K562 (cell line): Measurements from ENCODE around the gene RAP1A. TPM values are rescaled to one million over a fixed set of nuclear protein-coding genes. Genes with fewer than 3 reads are reported as not detected.

ENCODE experiments used
- ATAC-seq: fragments of 200-7000 bp; cut with Tn5 transposase; 3 replicates; pipeline ENCODE4 v1.9.1; 2020; ENCODE audit warnings: moderate library complexity
- BruUV-seq: library from RNA; stranded (reverse); fragments of 400-500 nt; replicated peaks from 2 replicates; lab custom pipeline; 2021; lab: Mats Ljungman, UMichigan
- CTCF ChIA-PET: fragments of 300-600 bp; formaldehyde crosslinking; extraction: SDS; loops from one replicate; lab custom pipeline; 2021; ENCODE audit warnings: low intra/inter-chr PET ratio; lab: Yijun Ruan, JAX
- POLR2A ChIA-PET: fragments of 300-600, 350-650 bp; sonication (Branson Sonifier 250); formaldehyde crosslinking; extraction: SDS; loops from one replicate; lab custom pipeline; 2021; ENCODE audit warnings: antibody characterized with exemption, inconsistent platforms; lab: Yijun Ruan, JAX
- DNase-seq, 4 experiments: peaks; one replicate each; pipeline versions ENCODE4 v3.0.0 to v3.0.0-alpha.2; 2011 to 2018; ENCODE audit warnings: low spot score in 3 of 4, mixed read lengths in 3 of 4; ENCODE audit errors: extremely low read depth in 1 of 4
- FAIRE-seq: peaks from 2 replicates; lab custom pipeline; 2011; peaks lifted over from hg19 to GRCh38; lab: Jason Lieb, UNC
- H2AFZ ChIP-seq: 2 replicates; pipeline ENCODE4 v1.6.0; 2011; ENCODE audit warnings: low read depth, low read length, control low read depth, inconsistent platforms
- H3K27ac ChIP-seq: fragments of 200-600 bp; 3 replicates; pipeline ENCODE4 v1.8.0; 2011; ENCODE audit warnings: low read depth, mild to moderate bottlenecking, control low read depth, inconsistent platforms, low read length, moderate library complexity, mixed read lengths; ENCODE audit errors: extremely low read depth
- H3K27me3 ChIP-seq, 2 experiments: fragments of 300-600 bp in 1 of 2; 2 replicates in 1 of 2; 3 replicates in 1 of 2; pipeline versions ENCODE4 v1.6.0 to v1.8.0; 2011; ENCODE audit warnings: inconsistent platforms in 2 of 2, low read length in 2 of 2, mild to moderate bottlenecking in 1 of 2, mixed read lengths in 1 of 2, moderate library complexity in 1 of 2; ENCODE audit not compliant: control insufficient read depth in 2 of 2, insufficient read depth in 2 of 2
- H3K36me3 ChIP-seq: fragments of 300-600 bp; 3 replicates; pipeline ENCODE4 v1.8.0; 2011; ENCODE audit warnings: mild to moderate bottlenecking, low read length, inconsistent platforms; ENCODE audit not compliant: control insufficient read depth, insufficient read depth
- H3K4me1 ChIP-seq, 2 experiments: fragments of 200-600 bp in 1 of 2; replicated peaks in 1 of 2; 2 replicates in 1 of 2; 3 replicates in 1 of 2; pipeline versions ENCODE4 v1.5.1 to v1.8.0; 2011; ENCODE audit warnings: inconsistent platforms in 2 of 2, low read length in 2 of 2, mild to moderate bottlenecking in 1 of 2, mixed read lengths in 1 of 2, moderate library complexity in 1 of 2; ENCODE audit not compliant: control insufficient read depth in 2 of 2, insufficient read depth in 2 of 2
- H3K4me2 ChIP-seq: 2 replicates; pipeline ENCODE4 v1.6.1; 2011; ENCODE audit warnings: low read length, control low read depth, inconsistent platforms, mixed read lengths; ENCODE audit not compliant: insufficient read depth
- H3K4me3 ChIP-seq: fragments of 200-600 bp; sonication (generic), shearing (Covaris generic); 2 replicates; pipeline ENCODE4 v1.5.1; 2016; ENCODE audit warnings: control low read depth, inconsistent platforms
- H3K79me2 ChIP-seq: fragments of 200-600 bp; 3 replicates; pipeline ENCODE4 v1.8.0; 2011; ENCODE audit warnings: low read length, inconsistent platforms; ENCODE audit not compliant: control insufficient read depth, insufficient read depth
- H3K9ac ChIP-seq, 2 experiments: 2 replicates each; pipeline versions ENCODE4 v1.6.0 to v1.6.1; 2011; ENCODE audit warnings: low read depth in 2 of 2, low read length in 2 of 2, control low read depth in 1 of 2, inconsistent platforms in 1 of 2, mild to moderate bottlenecking in 1 of 2, mixed read lengths in 1 of 2; ENCODE audit not compliant: insufficient read depth in 1 of 2
- H3K9me1 ChIP-seq: one replicate; pipeline ENCODE4 v1.6.0; 2011; ENCODE audit warnings: inconsistent platforms, mild to moderate bottlenecking, low read length, moderate library complexity; ENCODE audit not compliant: control insufficient read depth, insufficient read depth
- H3K9me3 ChIP-seq: replicated peaks from 2 replicates; pipeline ENCODE4 v1.5.1; 2011; ENCODE audit warnings: low read depth, low read length, inconsistent platforms; ENCODE audit not compliant: control insufficient read depth, insufficient read depth
- H4K20me1 ChIP-seq: replicated peaks from 2 replicates; pipeline ENCODE4 v1.6.1; 2011; ENCODE audit warnings: low read length, inconsistent platforms, mixed read lengths; ENCODE audit not compliant: control insufficient read depth, insufficient read depth
- CBFA2T3 ChIP-seq: fragments of 450-650 bp; IDR thresholded peaks from 2 replicates; pipeline ENCODE4 v1.6.1; 2017
- DPF2 ChIP-seq: fragments of 450-650 bp; IDR thresholded peaks from 2 replicates; pipeline ENCODE4 v1.6.1; 2016
- HDAC3 ChIP-seq: fragments of 450-650 bp; IDR thresholded peaks from 2 replicates; pipeline ENCODE4 v1.6.1; 2018; ENCODE audit warnings: borderline replicate concordance, mild to moderate bottlenecking, moderate library complexity; ENCODE audit not compliant: partially characterized antibody
- HNRNPK ChIP-seq: fragments of 200-400 bp; formaldehyde crosslinking; IDR thresholded peaks from one replicate; pipeline ENCODE4 v1.6.1; 2018; ENCODE audit warnings: mild to moderate bottlenecking, low read depth, low read length; ENCODE audit not compliant: poor library complexity, severe bottlenecking
- HNRNPL ChIP-seq: fragments of 200-400 bp; formaldehyde crosslinking; IDR thresholded peaks from 2 replicates; pipeline ENCODE4 v1.6.1; 2017; ENCODE audit warnings: low read depth, mild to moderate bottlenecking, low read length
- NCOR1 ChIP-seq: fragments of 450-650 bp; IDR thresholded peaks from 2 replicates; pipeline ENCODE4 v1.6.1; 2016; ENCODE audit warnings: mild to moderate bottlenecking, moderate library complexity
- RBM25 ChIP-seq: fragments of 200-400 bp; formaldehyde crosslinking; IDR thresholded peaks from 2 replicates; pipeline ENCODE4 v1.6.1; 2018; ENCODE audit warnings: low read length, low read depth, moderate library complexity; ENCODE audit not compliant: severe bottlenecking
- RCOR1 ChIP-seq, 2 experiments: IDR thresholded peaks; 2 replicates each; pipeline ENCODE4 v1.6.1; 2012; ENCODE audit warnings: low read depth in 2 of 2, low read length in 2 of 2, borderline replicate concordance in 1 of 2, improper control_type of control experiment in 1 of 2
- RERE ChIP-seq: sonication (generic); formaldehyde crosslinking; IDR thresholded peaks from 2 replicates; pipeline ENCODE4 v1.8.0; 2023; ENCODE audit warnings: missing genetic modification reagents, mild to moderate bottlenecking, borderline replicate concordance
- SMARCA4 ChIP-seq: fragments of 450-650 bp; IDR thresholded peaks from 2 replicates; pipeline ENCODE4 v1.6.1; 2016
- WGBS: fragments of 100-300 bp; shearing (Covaris generic); methylation state at CpG from one replicate; pipeline ENCODE4 v1.1.6; 2016; ENCODE audit warnings: low coverage, mixed read lengths; ENCODE audit not compliant: insufficient coverage; ENCODE audit errors: missing lambda C conversion rate; 5-methylcytosine and 5-hydroxymethylcytosine counted together
- in situ Hi-C: fragments of 300-500 bp; cut with MboI; formaldehyde crosslinking; loops from 4 replicates; pipeline ENCODE4 v1.15.0; 2018; ENCODE audit warnings: inconsistent platforms, mixed read lengths
- intact Hi-C: fragments of 100-400 bp; cut with micrococcal nuclease; formaldehyde crosslinking; loops from 2 replicates; pipeline ENCODE4 v1.14.2; 2022
- polyA plus RNA-seq, 8 experiments: library from polyadenylated mRNA; depleted of rRNA in 4 of 8; stranded (reverse) in 5 of 8; unstranded in 3 of 8; fragments of >200 nt; fragmentation: Nextera tagmentation in 2 of 8; fragmentation: Illumina TruSeq in 1 of 8; extraction: Ambion mirVana in 2 of 8; extraction: Trizol in 1 of 8; gene quantifications; 2 replicates each; pipeline versions ENCODE4 v1.2.1 to v1.2.3, GENCODE V29; 2011 to 2014; ENCODE audit warnings: inconsistent platforms in 1 of 8, missing spikeins in 1 of 8
- total RNA-seq, 7 experiments: library from RNA; depleted of rRNA in 6 of 7; stranded (reverse); fragments of >200 nt in 6 of 7; fragmentation: Illumina TruSeq in 2 of 7; extraction: Trizol in 2 of 7; gene quantifications; 2 replicates each; pipeline versions ENCODE4 v1.2.1 to v1.2.3, GENCODE V29; 2011 to 2021; ENCODE audit warnings: low replicate concordance in 1 of 7
- TF ChIP-seq, protein P1 (sequence below): sonication (generic); formaldehyde crosslinking; IDR thresholded peaks from 2 replicates; pipeline ENCODE4 v1.8.1; 2023; ENCODE audit warnings: mild to moderate bottlenecking, missing genetic modification reagents
- TF ChIP-seq, protein P2 (sequence below): sonication (generic); formaldehyde crosslinking; IDR thresholded peaks from 2 replicates; pipeline ENCODE4 v1.8.0; 2022; ENCODE audit warnings: missing genetic modification reagents, mild to moderate bottlenecking, borderline replicate concordance

RAP1A gene
- total and polyA plus RNA-seq, 9 of the 15 experiments (the other 6 are each of a cell fraction or from before 2014, with no cell fraction given): 13.4 to 86.2 (median 32.5) TPM

- BruUV-seq: no TSS peak
- H3K9me1 ChIP-seq: no peaks in the 10 kb centered on the region
- in situ Hi-C loops: no loop called here
- TF ChIP-seq RERE (CRISPR knock-in tag): no peak
- TF ChIP-seq, protein P1, sequence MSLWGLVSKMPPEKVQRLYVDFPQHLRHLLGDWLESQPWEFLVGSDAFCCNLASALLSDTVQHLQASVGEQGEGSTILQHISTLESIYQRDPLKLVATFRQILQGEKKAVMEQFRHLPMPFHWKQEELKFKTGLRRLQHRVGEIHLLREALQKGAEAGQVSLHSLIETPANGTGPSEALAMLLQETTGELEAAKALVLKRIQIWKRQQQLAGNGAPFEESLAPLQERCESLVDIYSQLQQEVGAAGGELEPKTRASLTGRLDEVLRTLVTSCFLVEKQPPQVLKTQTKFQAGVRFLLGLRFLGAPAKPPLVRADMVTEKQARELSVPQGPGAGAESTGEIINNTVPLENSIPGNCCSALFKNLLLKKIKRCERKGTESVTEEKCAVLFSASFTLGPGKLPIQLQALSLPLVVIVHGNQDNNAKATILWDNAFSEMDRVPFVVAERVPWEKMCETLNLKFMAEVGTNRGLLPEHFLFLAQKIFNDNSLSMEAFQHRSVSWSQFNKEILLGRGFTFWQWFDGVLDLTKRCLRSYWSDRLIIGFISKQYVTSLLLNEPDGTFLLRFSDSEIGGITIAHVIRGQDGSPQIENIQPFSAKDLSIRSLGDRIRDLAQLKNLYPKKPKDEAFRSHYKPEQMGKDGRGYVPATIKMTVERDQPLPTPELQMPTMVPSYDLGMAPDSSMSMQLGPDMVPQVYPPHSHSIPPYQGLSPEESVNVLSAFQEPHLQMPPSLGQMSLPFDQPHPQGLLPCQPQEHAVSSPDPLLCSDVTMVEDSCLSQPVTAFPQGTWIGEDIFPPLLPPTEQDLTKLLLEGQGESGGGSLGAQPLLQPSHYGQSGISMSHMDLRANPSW: no peak
- TF ChIP-seq CBFA2T3: peak; percentile 80
- peak in 1 of 2 experiments; percentile 89; a peak in 2 of 4 replicates for TF ChIP-seq RCOR1 (IDR thresholded peaks at IDR 0.05; ENCODE audit: borderline replicate concordance in 1 of 2, low read depth in 2 of 2, low read length in 2 of 2)
- no peak for TF ChIP-seq HNRNPL
- TF ChIP-seq HNRNPK: no peak
- TF ChIP-seq DPF2: peak; percentile 47; the same call in 1 of the 2 replicates
- TF ChIP-seq RBM25: no peak
- TF ChIP-seq NCOR1: peak; percentile 61
- peak; percentile 58 for TF ChIP-seq SMARCA4
- TF ChIP-seq, protein P2, sequence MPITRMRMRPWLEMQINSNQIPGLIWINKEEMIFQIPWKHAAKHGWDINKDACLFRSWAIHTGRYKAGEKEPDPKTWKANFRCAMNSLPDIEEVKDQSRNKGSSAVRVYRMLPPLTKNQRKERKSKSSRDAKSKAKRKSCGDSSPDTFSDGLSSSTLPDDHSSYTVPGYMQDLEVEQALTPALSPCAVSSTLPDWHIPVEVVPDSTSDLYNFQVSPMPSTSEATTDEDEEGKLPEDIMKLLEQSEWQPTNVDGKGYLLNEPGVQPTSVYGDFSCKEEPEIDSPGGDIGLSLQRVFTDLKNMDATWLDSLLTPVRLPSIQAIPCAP (CRISPR knock-in tag): no peak
- no peak for TF ChIP-seq HDAC3
These were observed 20.1 kb downstream of the RAP1A start for GRCh38 chr1:111639602-111640198.

More at GRCh38 chr1:111639602-111640198, 20.1 kb downstream of the RAP1A start:
- Histone ChIP-seq H3K79me2 (peaks cover 90% of the 10 kb centered on the region), H4K20me1 (no peaks in the 10 kb centered on the region; the same call in 1 of the 2 replicates), H3K9me3 (no peaks in the 10 kb centered on the region), H3K9ac (no peak overlapping the region), H3K36me3 (peaks cover 2% of the 10 kb centered on the region; the same call in 1 of the 3 replicates), H3K27me3 (no peaks in the 10 kb centered on the region), H3K4me1 (peaks cover 0 to 6% of the 10 kb centered on the region in 2 experiments; a peak in 1 of 5 replicates), H2AFZ (no peak overlapping the region), H3K4me3 (no peak overlapping the region), H3K27ac (no peak overlapping the region), H3K4me2 (no peak overlapping the region)
- FAIRE-seq (no peak), ATAC-seq (peak; percentile 38), DNase-seq (peak in 1 of 4 experiments; percentile 30)
- CTCF ChIA-PET: no interaction called here
- POLR2A ChIA-PET: interaction anchor here (1.1 to 1.8 kb wide), 3 partner anchors 9 to 18 kb away, joined by 4 to 6 read pairs (median 4); no protein-coding TSS in a partner anchor
- WGBS: 45% methylated on average over 3 of the region's 3 CpGs
- intact Hi-C loops: no loop called here
